Neural progenitor cell (in vitro differentiated cells): ENCODE measurements around the gene DLEC1. TPM values are rescaled to one million over a fixed set of nuclear protein-coding genes. Genes with fewer than 3 reads are reported as not detected.

Experiments
- DNase-seq: peaks from one replicate; pipeline ENCODE4 v3.0.0-alpha.2; 2016; ENCODE audit warnings: low spot score
- H2AFZ ChIP-seq: fragments of 200-600 bp; sonication (generic); replicated peaks from 2 replicates; pipeline ENCODE4 v1.6.1; 2016; ENCODE audit warnings: antibody characterized with exemption
- H3F3A ChIP-seq: fragments of 200-600 bp; sonication (generic); 2 replicates; pipeline ENCODE4 v1.6.1; 2016; ENCODE audit warnings: antibody characterized with exemption, low read depth
- H3K27ac ChIP-seq: fragments of 200-600 bp; sonication (generic); 2 replicates; pipeline ENCODE4 v1.5.1; 2016; ENCODE audit warnings: mild to moderate bottlenecking
- H3K27me3 ChIP-seq: fragments of 200-600 bp; sonication (generic); 2 replicates; pipeline ENCODE4 v1.6.1; 2016; ENCODE audit warnings: mild to moderate bottlenecking, moderate library complexity
- H3K36me3 ChIP-seq: fragments of 200-600 bp; sonication (generic); 2 replicates; pipeline ENCODE4 v1.5.1; 2016
- H3K4me1 ChIP-seq: fragments of 200-600 bp; sonication (generic); 2 replicates; pipeline ENCODE4 v1.6.1; 2016; ENCODE audit warnings: mixed run types
- H3K4me2 ChIP-seq: fragments of 200-600 bp; sonication (generic); 2 replicates; pipeline ENCODE4 v1.6.1; 2016
- H3K4me3 ChIP-seq: fragments of 200-600 bp; sonication (generic); 2 replicates; pipeline ENCODE4 v1.5.1; 2016
- H3K79me2 ChIP-seq: fragments of 200-600 bp; sonication (generic); 2 replicates; pipeline ENCODE4 v1.6.1; 2016; ENCODE audit warnings: low read depth
- H3K9ac ChIP-seq: fragments of 200-600 bp; sonication (generic); 2 replicates; pipeline ENCODE4 v1.6.1; 2016
- H3K9me3 ChIP-seq: fragments of 200-600 bp; sonication (generic); 2 replicates; pipeline ENCODE4 v1.5.1; 2016; ENCODE audit warnings: low read depth
- H4K20me1 ChIP-seq: fragments of 200-600 bp; sonication (generic); 2 replicates; pipeline ENCODE4 v1.6.1; 2016; ENCODE audit warnings: low read depth
- H3K27ac Mint-ChIP-seq: 3 replicates; pipeline ENCODE4 v1.8.0; 2021; ENCODE audit warnings: mixed read lengths
- H3K27me3 Mint-ChIP-seq: 2 replicates; pipeline ENCODE4 v1.8.0; 2022; ENCODE audit warnings: low read depth, mild to moderate bottlenecking, inconsistent platforms, moderate library complexity, mixed read lengths; ENCODE audit not compliant: insufficient read depth
- H3K36me3 Mint-ChIP-seq: 3 replicates; pipeline ENCODE4 v1.8.0; 2021; ENCODE audit warnings: mixed read lengths
- H3K4me1 Mint-ChIP-seq: 3 replicates; pipeline ENCODE4 v1.8.0; 2021; ENCODE audit warnings: mixed read lengths
- H3K4me3 Mint-ChIP-seq: 3 replicates; pipeline ENCODE4 v1.8.0; 2021; ENCODE audit warnings: mild to moderate bottlenecking, moderate library complexity, mixed read lengths
- H3K9me3 Mint-ChIP-seq: 3 replicates; pipeline ENCODE4 v1.8.0; 2020; ENCODE audit warnings: mixed read lengths
- EZH2 ChIP-seq: fragments of 200-600 bp; sonication (generic); IDR thresholded peaks from 2 replicates; pipeline ENCODE4 v1.6.1; 2017; ENCODE audit warnings: antibody characterized with exemption, mild to moderate bottlenecking, moderate library complexity
- EZH2phosphoT487 ChIP-seq: fragments of 200-600 bp; sonication (generic); IDR thresholded peaks from 2 replicates; pipeline ENCODE4 v1.6.1; 2017; ENCODE audit warnings: antibody characterized with exemption
- total RNA-seq: library from RNA; depleted of rRNA; stranded (reverse); fragments of >200 nt; gene quantifications from 2 replicates; pipeline ENCODE4 v1.2.3, GENCODE V29; 2015; ENCODE audit warnings: low replicate concordance
- TF ChIP-seq, protein P1 (sequence below): fragments of 200-600 bp; sonication (generic); IDR thresholded peaks from 2 replicates; pipeline ENCODE4 v1.5.1; 2017; ENCODE audit warnings: antibody characterized with exemption, mild to moderate bottlenecking

Gene DLEC1
- total RNA-seq, 1 donor from 2014 or later: 0.60 TPM

DNA sequence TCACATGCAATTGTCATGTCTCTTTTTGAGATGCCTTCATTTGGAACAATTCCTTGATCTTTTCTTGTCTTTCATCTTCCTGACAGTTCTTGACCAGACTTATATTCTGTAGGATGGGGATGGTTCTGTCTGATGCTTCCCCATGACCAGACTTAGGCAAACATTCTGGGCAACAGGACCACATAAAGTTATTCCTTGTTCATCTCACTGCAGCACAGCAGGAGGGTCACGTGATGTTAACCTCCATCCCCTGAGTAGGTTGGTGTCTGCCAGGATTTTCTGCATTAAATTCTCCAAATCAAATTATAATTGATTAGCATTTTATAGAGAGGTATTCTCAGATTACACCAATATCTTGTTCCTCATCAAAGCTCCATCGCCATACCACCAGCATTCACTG lies 7.8 kb downstream of the DLEC1 start:
- H3K27ac Mint-ChIP-seq: no peak overlapping the region
- TF ChIP-seq EZH2 (no peak), EZH2phosphoT487 (no peak)
- TF ChIP-seq, protein P1, sequence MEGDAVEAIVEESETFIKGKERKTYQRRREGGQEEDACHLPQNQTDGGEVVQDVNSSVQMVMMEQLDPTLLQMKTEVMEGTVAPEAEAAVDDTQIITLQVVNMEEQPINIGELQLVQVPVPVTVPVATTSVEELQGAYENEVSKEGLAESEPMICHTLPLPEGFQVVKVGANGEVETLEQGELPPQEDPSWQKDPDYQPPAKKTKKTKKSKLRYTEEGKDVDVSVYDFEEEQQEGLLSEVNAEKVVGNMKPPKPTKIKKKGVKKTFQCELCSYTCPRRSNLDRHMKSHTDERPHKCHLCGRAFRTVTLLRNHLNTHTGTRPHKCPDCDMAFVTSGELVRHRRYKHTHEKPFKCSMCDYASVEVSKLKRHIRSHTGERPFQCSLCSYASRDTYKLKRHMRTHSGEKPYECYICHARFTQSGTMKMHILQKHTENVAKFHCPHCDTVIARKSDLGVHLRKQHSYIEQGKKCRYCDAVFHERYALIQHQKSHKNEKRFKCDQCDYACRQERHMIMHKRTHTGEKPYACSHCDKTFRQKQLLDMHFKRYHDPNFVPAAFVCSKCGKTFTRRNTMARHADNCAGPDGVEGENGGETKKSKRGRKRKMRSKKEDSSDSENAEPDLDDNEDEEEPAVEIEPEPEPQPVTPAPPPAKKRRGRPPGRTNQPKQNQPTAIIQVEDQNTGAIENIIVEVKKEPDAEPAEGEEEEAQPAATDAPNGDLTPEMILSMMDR: no peak

GRCh38 chr3:38047896-38048295 lies 8.9 kb downstream of the DLEC1 start:
- H3K4me3 Mint-ChIP-seq: no peak overlapping the region
- H3K27ac Mint-ChIP-seq: no peak overlapping the region
- Histone ChIP-seq H3K4me3 (no peak overlapping the region), H3K9ac (no peak overlapping the region), H3K79me2 (no peaks in the 10 kb centered on the region), H4K20me1 (no peaks in the 10 kb centered on the region), H3K4me1 (no peaks in the 10 kb centered on the region), H3K27me3 (peaks cover 3% of the 10 kb centered on the region), H3K27ac (no peak overlapping the region), H3F3A (no peaks in the 10 kb centered on the region), H3K36me3 (no peaks in the 10 kb centered on the region), H3K9me3 (no peaks in the 10 kb centered on the region), H3K4me2 (no peak overlapping the region), H2AFZ (no peak overlapping the region)
- no peak for DNase-seq
- no peaks in the 10 kb centered on the region for H3K36me3 Mint-ChIP-seq
- TF ChIP-seq, protein P1: no peak
- TF ChIP-seq EZH2phosphoT487 (no peak), EZH2 (no peak)
- peaks cover 8% of the 10 kb centered on the region for H3K9me3 Mint-ChIP-seq
- peaks cover 2% of the 10 kb centered on the region for H3K27me3 Mint-ChIP-seq
- H3K4me1 Mint-ChIP-seq: no peaks in the 10 kb centered on the region

More for the DNA sequence above, 7.8 kb downstream of the DLEC1 start:
- Histone ChIP-seq H3K79me2 (no peaks in the 10 kb centered on the region), H3K27ac (no peak overlapping the region), H3K9ac (no peak overlapping the region), H3F3A (no peaks in the 10 kb centered on the region), H4K20me1 (no peaks in the 10 kb centered on the region), H3K4me2 (no peak overlapping the region), H3K4me1 (no peaks in the 10 kb centered on the region), H3K4me3 (no peak overlapping the region), H3K27me3 (peaks cover 12% of the 10 kb centered on the region), H3K36me3 (no peaks in the 10 kb centered on the region), H2AFZ (no peak overlapping the region), H3K9me3 (no peaks in the 10 kb centered on the region)
- H3K4me3 Mint-ChIP-seq: no peak overlapping the region
- peaks cover 3% of the 10 kb centered on the region for H3K9me3 Mint-ChIP-seq
- peaks cover 5% of the 10 kb centered on the region for H3K27me3 Mint-ChIP-seq
- no peaks in the 10 kb centered on the region for H3K36me3 Mint-ChIP-seq
- no peaks in the 10 kb centered on the region for H3K4me1 Mint-ChIP-seq
- no peak for DNase-seq

GRCh38 chr3:38049358-38050126 lies 10.5 kb downstream of the DLEC1 start:
- peaks cover 13% of the 10 kb centered on the region for H3K9me3 Mint-ChIP-seq
- no peak for DNase-seq

More at GRCh38 chr3:38049358-38050126, 10.5 kb downstream of the DLEC1 start:
- Histone ChIP-seq H3K9ac (no peak overlapping the region), H3K9me3 (no peaks in the 10 kb centered on the region), H3K79me2 (no peaks in the 10 kb centered on the region), H4K20me1 (no peaks in the 10 kb centered on the region), H3K4me3 (no peak overlapping the region), H3K4me2 (no peak overlapping the region), H3K36me3 (no peaks in the 10 kb centered on the region), H2AFZ (no peak overlapping the region), H3F3A (no peaks in the 10 kb centered on the region), H3K27ac (no peak overlapping the region), H3K4me1 (no peaks in the 10 kb centered on the region), H3K27me3 (no peaks in the 10 kb centered on the region)
- Mint-ChIP-seq H3K27ac (no peak overlapping the region), H3K4me3 (no peak overlapping the region), H3K36me3 (no peaks in the 10 kb centered on the region), H3K27me3 (peaks cover 2% of the 10 kb centered on the region), H3K4me1 (no peaks in the 10 kb centered on the region)
- TF ChIP-seq EZH2phosphoT487 (no peak), EZH2 (no peak)
- TF ChIP-seq, protein P1: no peak
